GM12878 (cell line): Measurements from ENCODE around the gene RFC3.

Source experiments
- FOXK2 ChIP-seq: fragments of 450-650 bp; IDR thresholded peaks from 2 replicates; pipeline ENCODE4 v1.6.1; 2017; ENCODE audit warnings: mild to moderate bottlenecking, moderate library complexity
- FOXM1 ChIP-seq: IDR thresholded peaks from 2 replicates; pipeline ENCODE4 v1.6.1; 2012; ENCODE audit warnings: low read depth, mild to moderate bottlenecking, inconsistent platforms, low read length, moderate library complexity
- HDAC6 ChIP-seq: fragments of 200-600 bp; sonication (generic); IDR thresholded peaks from one replicate; pipeline ENCODE4 v1.8.0; 2017; ENCODE audit warnings: antibody characterized with exemption; ENCODE audit not compliant: unreplicated experiment
- POLR2A ChIP-seq: IDR thresholded peaks from 2 replicates; pipeline ENCODE4 v1.6.1; 2011; ENCODE audit warnings: low read depth, mild to moderate bottlenecking, low read length
- SP1 ChIP-seq: IDR thresholded peaks from one replicate; pipeline ENCODE4 v1.6.1; 2011; ENCODE audit warnings: low read depth, low read length
- TAF1 ChIP-seq: IDR thresholded peaks from 2 replicates; pipeline ENCODE4 v1.6.1; 2011; ENCODE audit warnings: mild to moderate bottlenecking, low read depth, low read length, borderline replicate concordance
- TCF12 ChIP-seq: IDR thresholded peaks from 2 replicates; pipeline ENCODE4 v1.6.1; 2011; ENCODE audit warnings: low read depth, mild to moderate bottlenecking, low read length
- TF ChIP-seq, protein P1 (sequence below), 3 experiments: IDR thresholded peaks in 2 of 3; conservative IDR thresholded peaks in 1 of 3; 2 replicates each; pipeline ENCODE4 v1.5.1; 2011; ENCODE audit warnings: low read depth in 3 of 3, low read length in 3 of 3, mild to moderate bottlenecking in 3 of 3, control low read depth in 2 of 3, moderate library complexity in 2 of 3, inconsistent platforms in 1 of 3, mixed read lengths in 1 of 3; ENCODE audit not compliant: control insufficient read depth in 2 of 3, insufficient read depth in 1 of 3; ENCODE audit errors: extremely low read depth in 1 of 3
- TF ChIP-seq, protein P2 (sequence below): fragments of 450-650 bp; formaldehyde crosslinking; IDR thresholded peaks from 2 replicates; pipeline ENCODE4 v1.5.0; 2022; ENCODE audit warnings: mild to moderate bottlenecking, missing genetic modification characterization

DNA sequence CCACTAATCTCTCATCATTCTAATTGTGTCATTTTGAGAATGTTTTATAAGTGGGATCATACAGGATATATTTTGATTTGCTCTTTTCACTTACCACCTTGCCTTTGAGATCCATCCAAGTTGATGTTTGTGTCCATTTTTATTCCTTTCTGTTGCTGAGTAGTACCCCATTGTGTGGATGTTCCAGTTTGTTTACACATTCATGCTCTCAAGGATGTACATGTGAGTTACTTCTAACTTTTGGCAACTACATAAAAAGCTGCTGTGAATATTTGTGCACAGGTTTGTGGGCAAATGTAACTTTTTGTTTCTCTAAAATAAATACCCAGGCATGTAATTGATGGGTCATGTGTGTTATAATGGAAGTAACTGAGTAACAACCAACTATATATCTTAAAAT lies 64.9 kb downstream of the RFC3 start:
- TF ChIP-seq POLR2A, result no peak
- TF ChIP-seq FOXK2, result no peak
- no peak for TF ChIP-seq SP1
- TF ChIP-seq HDAC6, result no peak
- TF ChIP-seq, protein P1, sequence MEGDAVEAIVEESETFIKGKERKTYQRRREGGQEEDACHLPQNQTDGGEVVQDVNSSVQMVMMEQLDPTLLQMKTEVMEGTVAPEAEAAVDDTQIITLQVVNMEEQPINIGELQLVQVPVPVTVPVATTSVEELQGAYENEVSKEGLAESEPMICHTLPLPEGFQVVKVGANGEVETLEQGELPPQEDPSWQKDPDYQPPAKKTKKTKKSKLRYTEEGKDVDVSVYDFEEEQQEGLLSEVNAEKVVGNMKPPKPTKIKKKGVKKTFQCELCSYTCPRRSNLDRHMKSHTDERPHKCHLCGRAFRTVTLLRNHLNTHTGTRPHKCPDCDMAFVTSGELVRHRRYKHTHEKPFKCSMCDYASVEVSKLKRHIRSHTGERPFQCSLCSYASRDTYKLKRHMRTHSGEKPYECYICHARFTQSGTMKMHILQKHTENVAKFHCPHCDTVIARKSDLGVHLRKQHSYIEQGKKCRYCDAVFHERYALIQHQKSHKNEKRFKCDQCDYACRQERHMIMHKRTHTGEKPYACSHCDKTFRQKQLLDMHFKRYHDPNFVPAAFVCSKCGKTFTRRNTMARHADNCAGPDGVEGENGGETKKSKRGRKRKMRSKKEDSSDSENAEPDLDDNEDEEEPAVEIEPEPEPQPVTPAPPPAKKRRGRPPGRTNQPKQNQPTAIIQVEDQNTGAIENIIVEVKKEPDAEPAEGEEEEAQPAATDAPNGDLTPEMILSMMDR (IDR thresholded peaks at IDR 0.05 in 2 of 3, conservative IDR thresholded peaks at IDR 0.05 in 1 of 3; ENCODE audit: control insufficient read depth in 2 of 3, extremely low read depth in 1 of 3, insufficient read depth in 1 of 3, low read depth in 3 of 3, low read length in 3 of 3), result no peak
- TF ChIP-seq TCF12, result no peak
- TF ChIP-seq, protein P2, sequence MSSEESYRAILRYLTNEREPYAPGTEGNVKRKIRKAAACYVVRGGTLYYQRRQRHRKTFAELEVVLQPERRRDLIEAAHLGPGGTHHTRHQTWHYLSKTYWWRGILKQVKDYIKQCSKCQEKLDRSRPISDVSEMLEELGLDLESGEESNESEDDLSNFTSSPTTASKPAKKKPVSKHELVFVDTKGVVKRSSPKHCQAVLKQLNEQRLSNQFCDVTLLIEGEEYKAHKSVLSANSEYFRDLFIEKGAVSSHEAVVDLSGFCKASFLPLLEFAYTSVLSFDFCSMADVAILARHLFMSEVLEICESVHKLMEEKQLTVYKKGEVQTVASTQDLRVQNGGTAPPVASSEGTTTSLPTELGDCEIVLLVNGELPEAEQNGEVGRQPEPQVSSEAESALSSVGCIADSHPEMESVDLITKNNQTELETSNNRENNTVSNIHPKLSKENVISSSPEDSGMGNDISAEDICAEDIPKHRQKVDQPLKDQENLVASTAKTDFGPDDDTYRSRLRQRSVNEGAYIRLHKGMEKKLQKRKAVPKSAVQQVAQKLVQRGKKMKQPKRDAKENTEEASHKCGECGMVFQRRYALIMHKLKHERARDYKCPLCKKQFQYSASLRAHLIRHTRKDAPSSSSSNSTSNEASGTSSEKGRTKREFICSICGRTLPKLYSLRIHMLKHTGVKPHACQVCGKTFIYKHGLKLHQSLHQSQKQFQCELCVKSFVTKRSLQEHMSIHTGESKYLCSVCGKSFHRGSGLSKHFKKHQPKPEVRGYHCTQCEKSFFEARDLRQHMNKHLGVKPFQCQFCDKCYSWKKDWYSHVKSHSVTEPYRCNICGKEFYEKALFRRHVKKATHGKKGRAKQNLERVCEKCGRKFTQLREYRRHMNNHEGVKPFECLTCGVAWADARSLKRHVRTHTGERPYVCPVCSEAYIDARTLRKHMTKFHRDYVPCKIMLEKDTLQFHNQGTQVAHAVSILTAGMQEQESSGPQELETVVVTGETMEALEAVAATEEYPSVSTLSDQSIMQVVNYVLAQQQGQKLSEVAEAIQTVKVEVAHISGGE, result no peak
- no peak for TF ChIP-seq TAF1
- TF ChIP-seq FOXM1, result no peak
